ENCODE results near the gene DCAKD.

The DCAKD gene, protein sequence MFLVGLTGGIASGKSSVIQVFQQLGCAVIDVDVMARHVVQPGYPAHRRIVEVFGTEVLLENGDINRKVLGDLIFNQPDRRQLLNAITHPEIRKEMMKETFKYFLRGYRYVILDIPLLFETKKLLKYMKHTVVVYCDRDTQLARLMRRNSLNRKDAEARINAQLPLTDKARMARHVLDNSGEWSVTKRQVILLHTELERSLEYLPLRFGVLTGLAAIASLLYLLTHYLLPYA

DNA sequence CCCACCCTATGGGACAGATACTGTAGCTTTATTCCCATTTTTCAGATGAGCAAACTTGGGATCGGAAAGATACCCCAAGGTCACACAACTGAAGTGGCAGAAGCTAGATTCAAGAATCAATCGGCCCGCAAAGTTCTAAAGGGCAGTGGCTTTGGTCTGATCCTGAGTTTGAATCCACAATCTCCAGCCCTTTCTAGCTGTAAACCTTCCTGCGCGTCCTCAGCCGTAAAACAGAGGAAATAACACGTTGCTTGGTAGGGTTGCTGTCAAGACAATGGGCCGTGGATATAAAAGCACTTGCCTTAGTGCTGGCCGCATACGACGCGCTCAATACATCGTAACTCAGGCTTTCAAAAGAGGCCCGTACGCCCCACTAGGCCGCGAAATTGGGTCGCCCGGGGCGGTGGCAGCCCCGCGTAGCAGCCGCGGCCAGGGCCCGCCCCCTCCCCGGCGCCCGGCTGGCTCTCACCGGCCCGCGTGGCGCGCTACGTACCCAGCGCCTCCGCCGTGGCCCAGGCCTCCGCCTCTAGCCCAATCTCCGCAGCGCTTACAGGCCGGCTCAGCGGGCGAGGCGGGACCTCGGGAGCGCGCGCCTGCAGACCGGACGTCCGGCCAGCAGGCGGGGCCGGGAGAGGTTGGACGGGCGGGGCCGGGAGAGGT is at the start of gene DCAKD:
TSS of gene DCAKD (minus strand) at position 573 of the 660 bp plus-strand sequence. CDS start 16,747 bp downstream, outside the sequence.
- ATAC-seq, result peak; percentile 99

DNA sequence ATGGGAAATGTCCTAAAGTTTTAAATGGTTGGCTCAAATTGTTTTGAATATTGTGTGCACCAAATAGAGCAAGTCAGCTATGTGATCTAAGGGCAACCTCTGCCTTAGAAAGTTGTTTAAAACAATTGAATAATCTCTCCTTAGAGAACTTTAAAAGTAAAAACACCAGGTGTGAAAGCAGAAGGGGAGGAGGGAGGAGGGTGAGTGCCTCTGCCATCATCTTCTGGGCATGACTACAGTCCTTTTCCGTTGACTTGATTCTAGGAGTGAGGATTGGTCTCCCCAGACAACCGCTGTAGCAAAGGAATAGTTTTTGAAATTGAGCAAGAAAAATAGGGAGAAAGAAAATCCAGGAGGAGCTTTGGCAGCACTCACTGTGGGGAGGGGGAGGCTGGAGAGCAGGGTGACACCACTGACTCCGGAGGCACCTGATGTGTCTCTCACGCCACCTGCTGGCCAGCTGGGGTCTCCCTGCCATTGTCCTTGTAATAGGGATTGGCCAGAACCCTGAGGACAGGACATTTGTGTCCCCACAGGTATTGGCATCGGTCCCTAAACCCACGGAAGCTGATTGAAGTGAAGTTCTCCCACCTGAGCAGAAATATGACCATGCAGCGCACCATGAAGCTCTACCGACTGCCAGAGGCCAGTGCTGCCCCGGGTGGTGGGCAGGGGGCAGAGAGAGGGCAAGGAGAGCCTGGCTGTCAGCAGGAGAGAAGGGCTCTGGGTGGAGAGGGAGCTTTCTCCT is 47.6 kb upstream of the DCAKD start:
- ATAC-seq, result peak; percentile 80 to 86

DNA sequence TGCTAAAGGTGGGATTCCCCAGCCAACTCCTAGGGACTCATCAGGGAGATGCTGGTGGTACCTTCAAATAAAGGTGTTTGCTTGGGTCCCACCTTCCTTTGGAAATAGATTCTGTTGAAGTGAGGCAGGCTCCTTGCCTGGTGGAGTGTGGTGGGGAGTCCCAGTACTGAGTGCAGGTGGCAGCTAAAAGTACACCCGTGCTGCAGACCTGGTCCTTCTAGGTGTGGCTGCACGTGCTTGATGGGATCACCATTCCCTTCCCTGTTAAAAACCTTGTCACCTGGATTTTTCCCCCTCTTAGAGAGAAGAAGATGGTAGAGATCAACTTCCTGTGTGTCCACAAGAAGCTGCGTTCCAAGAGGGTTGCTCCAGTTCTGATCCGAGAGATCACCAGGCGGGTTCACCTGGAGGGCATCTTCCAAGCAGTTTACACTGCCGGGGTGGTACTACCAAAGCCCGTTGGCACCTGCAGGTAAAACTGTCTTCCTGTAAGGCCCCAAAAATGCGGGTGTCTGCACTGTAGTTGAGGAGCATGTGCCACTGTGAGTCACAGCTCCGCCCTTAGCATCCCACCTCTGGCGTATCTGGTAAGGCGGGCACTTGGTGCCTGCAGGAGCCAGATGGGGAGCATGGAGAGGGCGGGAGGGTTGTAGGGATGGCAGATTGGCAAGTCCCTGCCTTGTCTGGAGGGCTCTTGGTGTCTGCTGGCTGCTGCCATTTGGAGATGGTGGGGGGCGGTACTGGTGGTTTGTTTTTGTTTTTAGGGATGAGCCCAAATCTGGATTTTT is 46.8 kb upstream of the DCAKD start:
- ATAC-seq, result no peak

DNA sequence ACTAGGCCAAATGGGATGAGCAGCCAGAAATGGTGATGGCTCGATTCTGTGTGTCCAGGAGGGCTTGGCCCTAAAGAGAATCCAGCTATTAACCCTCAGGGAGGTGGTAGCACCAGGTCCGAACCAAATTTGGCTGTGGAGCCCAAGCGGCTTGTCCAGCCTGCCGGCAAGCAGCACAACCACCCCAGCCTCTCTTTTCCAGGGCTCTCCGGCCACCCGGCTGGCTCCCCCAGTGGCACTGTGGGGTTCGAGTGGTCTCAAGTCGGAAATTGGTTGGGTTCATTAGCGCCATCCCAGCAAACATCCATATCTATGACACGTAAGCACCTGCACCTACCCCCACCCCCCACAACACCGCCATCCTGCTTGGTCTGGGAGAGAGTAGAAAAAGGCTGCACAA is 45.5 kb upstream of the DCAKD start:
- ATAC-seq, result no peak

DNA sequence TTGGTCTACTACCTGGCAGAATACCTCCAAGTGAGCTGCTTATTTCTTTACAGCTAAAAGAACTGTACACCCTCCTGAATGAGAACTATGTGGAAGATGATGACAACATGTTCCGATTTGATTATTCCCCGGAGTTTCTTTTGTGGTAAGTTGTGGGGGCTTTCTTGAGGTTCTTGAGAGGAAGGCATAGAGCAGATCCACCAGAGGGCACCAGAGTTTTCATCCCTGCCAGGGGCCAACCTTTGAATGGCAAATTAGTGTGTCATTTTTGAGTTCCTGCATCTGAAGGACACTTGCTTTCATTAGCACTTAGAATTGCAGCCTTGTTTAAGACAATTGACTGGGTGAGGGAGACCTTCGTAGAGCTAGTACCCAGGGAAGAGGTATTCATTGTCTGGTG is 44.7 kb upstream of the DCAKD start:
- no peak for ATAC-seq

DNA sequence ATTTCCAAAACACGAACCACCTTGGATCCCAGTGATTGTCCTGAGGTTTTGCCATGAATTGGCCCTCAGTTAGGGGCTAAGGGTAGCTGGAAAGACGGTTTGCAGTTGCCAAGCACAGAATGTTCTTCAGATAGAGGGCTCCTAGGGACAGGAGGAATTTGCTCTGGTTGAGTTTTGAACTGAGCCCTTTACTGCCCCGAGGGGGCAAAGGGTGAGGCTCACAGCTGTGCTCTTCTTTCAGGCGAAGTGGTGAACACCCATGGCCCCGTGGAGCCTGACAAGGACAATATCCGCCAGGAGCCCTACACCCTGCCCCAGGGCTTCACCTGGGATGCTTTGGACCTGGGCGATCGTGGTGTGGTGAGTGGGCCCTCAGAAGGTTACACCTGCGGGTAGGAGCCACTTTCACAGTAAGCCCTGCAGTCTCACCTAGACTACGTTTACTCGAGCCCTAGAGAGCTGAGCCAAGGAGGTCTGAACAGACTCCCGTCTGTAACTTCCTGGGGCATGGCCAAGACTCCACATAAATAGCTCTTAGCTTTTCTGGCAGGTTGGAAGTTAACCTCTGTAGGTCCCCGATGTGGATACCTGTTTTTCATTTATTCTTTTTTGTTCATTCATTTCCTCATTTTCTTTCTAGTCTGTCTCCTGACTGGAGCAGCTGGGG is 42.1 kb upstream of the DCAKD start:
- ATAC-seq, result no peak

DNA sequence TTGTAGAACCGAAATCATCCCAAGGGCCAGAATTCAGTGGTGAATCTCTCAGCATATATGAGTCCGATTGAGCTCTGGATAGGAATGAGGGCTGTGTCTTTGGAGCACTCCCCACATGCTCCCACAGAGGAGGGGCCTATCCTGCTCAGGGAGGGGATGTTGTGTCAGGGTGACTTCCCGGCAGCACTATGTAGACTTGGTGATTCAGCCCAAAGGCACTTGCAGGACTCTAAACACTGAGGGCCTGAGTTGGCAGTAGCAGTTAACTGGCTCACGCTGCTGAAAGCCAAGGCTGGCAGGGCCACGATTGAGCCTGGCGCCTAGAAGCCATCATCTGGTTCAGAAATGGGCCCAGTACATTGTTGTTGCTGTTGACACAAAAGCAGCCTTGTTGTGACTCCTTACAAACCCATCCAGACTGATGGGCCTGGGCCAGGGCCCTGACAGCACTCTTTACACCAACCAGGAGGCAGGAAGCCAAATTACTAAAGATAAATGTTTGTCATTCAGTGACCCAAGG is 41.5 kb upstream of the DCAKD start:
- no peak for ATAC-seq

DNA sequence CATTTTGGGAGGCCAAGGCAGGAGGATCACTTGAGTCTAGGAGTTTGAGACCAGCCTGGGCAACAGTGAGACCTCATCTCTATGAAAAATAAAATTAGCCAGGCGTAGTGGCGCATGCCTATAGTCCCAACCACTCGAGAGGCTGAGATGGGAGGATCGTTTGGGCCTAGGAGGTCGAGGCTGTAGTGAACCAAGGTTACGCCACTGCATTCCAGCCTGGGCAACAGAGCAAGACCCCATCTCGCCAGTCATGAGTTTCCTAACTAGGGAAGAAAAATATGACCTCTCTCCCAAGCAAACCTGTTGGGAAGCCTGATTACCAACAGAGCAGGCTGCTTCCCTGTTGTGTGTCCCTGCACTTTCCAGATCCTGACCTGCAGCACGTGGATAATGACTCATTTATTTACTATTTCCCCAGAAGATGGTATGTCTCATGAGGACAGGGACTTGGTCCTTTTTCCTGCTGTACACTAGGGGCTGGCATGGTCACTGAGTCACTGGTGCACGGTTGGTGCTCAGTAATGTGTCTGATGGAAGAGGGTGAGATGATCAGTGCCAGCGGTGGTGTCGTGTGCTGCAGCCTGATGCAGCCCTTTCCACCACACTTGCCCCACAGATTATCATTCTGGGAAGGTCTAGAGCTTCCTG is 40.5 kb upstream of the DCAKD start:
- ATAC-seq, result no peak

DNA sequence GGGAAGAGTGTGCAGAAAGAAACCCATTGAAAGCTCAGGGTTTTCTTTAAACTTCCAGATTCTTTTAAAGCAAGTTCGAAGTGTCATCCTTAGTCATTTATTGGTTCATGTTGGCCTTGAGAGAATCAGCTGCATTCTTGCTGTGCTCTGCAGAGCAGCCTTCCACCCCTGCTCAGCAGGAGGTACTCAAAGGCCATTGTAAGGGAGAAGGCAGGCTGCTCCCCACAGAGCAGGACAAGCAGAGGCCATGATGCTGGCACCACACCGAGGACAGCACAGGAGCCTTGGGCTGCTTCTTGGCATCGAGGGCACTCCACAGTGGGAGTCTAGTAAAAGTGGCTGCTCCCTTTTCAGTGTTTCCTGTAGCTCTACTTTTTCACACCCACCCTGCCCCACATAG is 39.3 kb upstream of the DCAKD start:
- ATAC-seq, result no peak

DNA sequence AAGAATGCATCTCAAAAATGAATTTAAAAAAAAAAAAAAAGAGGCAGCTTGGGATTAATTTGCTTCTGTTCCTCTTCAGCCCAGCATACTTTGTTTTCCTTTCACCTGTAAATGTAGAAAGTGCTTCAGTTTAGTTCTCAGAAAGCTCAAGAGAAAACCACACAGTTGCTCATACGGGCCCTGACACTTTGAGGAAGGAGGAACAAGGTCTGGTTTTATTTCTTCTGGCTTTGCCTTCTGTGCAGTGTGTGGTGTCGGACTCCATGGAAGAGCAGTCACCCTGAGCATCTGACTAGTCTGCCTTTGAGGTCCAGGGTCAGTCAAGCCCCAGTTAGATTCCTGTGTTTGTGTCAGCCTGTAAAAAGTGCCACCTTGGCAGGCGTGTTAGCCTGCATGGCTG is 37.3 kb upstream of the DCAKD start:
- ATAC-seq, result no peak

DNA sequence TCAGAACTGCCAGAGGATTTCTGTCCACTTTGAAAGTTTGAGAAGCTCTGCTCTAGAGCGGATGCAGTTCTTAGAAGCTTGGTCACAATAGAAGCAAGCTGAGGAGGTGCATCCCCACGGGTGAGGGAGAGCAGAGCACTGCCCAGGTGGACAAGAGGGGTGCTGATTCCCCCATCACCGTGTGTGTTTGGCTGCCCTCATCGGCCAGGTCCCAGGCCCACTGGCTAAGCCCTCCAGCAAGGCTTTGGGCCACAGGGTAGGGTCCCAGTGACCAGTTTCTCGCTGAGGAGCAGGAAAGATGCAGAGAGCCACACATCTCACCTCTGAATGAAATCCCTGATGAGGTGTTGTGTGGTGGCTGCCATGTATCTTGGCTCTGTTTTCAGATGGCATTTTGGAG is 36.5 kb upstream of the DCAKD start:
- no peak for ATAC-seq

DNA sequence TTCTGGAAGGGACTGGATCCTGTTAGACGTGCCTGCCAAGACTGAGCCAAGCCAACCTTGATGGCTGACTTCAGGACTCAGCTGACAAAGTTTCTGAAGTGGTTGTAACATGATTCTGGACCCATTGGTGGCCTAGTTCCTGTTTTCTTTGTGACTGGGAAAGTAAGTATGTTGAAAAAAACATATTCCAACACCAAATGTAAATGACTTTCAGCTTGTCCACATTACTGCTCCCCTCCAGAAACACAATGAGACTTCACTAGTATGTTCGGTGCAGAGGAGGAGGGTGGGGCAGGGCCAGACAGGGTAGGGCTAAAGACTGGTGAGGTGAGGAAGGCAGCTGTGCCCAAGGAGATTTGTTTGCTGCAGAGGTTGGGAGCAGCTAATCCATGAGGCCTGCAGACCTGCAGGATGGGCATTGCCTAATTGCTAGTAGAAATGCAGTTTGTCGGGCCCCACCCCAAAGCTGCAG is 36.1 kb upstream of the DCAKD start:
- no peak for ATAC-seq

DNA sequence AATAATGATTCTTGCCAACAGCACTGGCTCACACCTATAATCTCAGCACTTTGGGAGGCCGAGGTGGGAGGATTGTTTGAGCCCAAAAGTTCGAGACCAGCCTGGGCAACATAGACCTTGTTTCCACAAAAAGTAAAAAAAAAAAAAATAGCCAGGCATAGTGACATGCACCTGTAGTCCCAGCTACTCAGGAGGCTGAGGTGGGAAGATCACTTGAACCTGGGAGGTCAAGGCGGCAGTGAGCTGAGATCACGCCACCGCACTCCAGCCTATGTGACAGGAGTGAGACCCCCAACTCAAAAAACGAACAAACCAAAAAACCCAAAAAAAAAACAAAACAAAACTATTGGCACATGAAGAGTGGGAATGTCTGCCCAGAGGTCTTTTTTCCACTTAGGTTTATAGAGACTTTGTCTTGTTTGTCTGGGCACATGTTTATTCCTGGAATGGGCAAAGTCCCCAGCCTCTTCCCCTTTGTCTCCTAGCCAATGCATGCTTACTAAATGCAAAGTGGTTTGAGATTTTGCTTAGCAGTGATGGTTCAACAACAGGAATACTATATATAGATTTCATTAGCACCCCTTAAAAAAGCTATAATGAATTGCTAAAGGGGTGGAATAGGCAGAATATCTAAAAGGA is 35.6 kb upstream of the DCAKD start:
- no peak for ATAC-seq

DNA sequence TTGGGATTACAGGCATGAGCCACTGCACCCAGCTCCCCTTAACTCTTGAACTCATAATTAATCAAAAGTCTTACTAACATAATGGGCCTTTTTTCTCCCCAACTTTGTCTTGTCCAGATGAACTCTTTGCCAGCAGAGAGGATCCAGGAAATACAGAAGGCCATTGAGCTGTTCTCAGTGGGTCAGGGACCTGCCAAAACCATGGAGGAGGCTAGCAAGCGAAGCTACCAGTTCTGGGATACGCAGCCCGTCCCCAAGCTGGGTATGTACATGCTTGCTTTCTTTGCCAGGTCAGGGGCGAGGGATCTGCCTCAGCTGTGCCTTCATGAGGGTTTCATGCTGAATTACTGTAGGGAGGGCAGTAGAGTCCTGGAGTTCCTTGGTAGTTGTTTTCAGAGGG is 35.0 kb upstream of the DCAKD start:
- no peak for ATAC-seq

DNA sequence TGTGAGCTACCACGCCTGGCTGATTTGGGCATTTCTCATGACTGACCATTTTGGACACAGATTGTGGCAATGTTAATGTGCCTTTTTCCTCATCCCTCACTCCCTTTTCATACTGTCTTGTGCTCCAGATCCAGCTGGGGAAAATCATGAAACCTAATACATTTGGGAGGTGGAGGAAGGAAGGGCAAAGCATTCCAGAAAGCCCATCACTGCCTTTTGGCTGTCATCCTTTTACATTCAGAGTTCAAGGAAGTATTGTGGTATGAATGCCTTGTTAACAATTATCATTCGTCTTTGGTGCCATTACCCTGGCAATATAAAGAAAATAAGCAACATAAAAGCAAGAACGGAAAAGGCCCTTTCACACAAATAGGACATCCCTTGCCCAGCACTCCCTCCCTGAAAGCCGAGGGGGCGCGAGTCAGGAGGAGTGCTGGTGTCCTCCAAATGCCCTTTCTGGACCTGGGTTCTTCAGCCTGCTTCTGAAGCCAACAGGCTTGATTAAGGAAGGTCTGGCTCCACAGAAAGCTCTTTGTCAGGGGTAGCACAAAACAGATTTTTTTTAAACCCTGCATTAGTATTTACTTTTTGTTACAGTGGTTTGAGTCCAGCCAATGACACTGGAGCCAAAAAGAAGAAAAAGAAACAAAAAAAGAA is 29.7 kb upstream of the DCAKD start:
- ATAC-seq, result no peak

DNA sequence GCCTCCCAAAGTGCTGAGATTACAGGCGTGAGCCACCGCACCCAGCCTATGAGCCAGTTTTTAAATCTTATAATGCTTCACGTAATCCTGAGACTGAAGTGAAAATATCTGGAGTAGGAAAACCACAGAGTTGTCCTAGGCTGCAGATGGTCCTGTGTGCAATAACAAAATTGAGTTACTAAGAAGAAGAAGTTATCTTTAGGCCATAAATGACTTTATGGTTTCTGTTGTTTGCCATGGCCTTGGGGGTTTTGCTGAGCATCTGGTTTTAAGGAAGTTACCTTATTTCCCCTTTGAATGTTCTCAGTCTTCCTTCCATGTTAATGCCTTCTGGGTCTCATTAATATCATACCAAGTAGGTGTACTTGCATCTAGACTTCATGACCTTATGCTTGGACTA is 26.2 kb upstream of the DCAKD start:
- peak; percentile 9 to 58 for ATAC-seq

DNA sequence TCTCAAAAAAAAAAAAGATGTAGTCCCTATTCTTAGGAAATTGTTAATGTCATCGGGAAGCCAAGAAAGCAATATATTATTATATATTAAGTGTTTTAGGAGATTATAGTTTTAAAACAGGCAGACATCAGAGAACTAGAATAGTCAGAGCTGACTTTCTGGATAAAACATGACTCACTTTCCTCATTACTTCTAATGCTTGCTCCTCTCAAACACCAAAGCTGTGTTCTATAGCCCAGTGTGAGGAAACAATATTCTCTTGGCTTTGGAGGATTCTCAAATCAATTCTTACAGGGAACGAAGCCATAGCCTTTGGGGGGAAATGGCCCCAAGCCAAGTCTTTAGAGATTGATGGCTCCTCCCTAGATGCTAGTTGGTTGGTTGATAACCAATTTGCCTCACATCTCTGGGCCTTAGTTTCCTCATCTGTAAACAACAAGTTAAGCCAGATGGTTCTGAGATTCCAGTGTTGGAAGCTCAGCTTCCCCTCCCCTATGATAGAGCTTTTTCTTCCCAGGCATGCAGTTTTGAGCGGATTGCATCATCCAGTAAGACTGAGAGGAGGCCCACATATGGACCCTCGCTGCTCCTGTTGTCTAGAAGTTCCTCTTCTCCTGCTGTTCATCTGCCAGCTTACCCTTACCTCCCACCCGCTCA is 22.1 kb upstream of the DCAKD start:
- ATAC-seq, result no peak

DNA sequence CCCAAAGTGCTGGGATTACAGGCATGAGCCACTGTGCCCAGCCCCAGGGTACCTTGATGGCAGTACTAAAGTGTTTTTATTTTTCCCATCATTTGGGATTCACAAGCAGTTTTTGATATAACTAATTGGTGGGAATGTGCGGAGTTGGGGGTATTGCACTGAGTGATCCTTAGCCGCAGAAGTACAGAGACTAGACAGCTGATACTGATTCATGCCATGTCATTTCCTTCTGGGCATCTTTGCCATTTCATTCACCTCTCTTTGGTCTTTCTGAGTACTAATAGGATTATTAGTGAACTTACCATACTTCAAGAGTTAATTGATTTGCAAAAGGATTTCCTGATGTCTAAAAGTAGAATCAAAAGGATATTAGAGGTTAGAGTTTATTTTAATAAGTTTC is 19.4 kb upstream of the DCAKD start:
- ATAC-seq, result no peak

DNA sequence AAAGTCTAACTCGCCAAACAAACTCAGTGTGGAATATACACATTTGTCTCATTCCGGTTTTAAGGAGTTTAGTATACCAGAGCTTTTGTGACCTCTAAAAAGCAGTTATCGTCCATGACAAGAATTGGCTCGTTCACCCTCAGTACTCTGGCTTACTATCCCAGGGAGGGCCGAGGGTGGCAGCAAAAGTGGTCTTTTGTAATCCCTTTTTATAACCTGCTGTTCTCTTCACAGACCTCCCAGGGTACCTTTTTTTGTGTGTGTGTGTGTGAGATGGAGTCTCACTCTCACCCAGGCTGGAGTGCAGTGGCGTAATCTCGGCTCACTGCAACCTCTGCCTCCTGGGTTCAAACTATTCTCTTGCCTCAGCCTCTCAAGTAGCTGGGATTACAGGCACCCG is 18.6 kb upstream of the DCAKD start:
- ATAC-seq, result no peak

DNA sequence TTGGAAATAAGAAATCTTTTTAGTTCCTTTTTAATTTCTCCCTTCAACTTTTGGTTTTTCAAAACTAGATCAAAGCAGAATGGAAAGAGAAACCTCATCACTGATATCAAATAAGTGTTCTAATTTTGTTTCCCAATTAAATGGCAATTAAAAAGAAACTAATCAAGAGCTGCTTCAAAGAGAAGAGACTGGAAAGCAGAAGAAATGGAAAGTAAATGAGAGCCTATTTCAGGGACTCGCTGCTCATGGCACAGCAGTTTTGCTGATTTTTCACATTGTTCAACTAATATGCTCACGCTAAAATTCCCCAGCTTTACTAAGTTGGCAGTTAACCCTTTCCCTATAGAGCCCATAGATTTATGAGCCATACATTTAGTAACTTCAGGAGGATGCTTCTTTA is 16.2 kb upstream of the DCAKD start:
- no peak for ATAC-seq
